Thyroid gland (tissue), 4 donors: ENCODE results near the gene GUK1.

Experiments used
- POLR2A ChIP-seq, 2 donors: fragments of 450-650 bp; IDR thresholded peaks; one replicate each; pipeline ENCODE4 v1.6.1; 2017; ENCODE audit warnings: antibody characterized with exemption in 2 of 2, mild to moderate bottlenecking in 2 of 2, moderate library complexity in 1 of 2
- TF ChIP-seq, protein P1 (sequence below), 6 experiments: fragments of 200-600 bp in 3 of 6; fragments of 450-650 bp in 3 of 6; sonication (generic) in 3 of 6; IDR thresholded peaks; one replicate each; pipeline ENCODE4 v1.5.1; 2016 to 2019; ENCODE audit warnings: antibody characterized with exemption in 6 of 6, mild to moderate bottlenecking in 2 of 6, inconsistent platforms in 1 of 6, moderate library complexity in 1 of 6

DNA sequence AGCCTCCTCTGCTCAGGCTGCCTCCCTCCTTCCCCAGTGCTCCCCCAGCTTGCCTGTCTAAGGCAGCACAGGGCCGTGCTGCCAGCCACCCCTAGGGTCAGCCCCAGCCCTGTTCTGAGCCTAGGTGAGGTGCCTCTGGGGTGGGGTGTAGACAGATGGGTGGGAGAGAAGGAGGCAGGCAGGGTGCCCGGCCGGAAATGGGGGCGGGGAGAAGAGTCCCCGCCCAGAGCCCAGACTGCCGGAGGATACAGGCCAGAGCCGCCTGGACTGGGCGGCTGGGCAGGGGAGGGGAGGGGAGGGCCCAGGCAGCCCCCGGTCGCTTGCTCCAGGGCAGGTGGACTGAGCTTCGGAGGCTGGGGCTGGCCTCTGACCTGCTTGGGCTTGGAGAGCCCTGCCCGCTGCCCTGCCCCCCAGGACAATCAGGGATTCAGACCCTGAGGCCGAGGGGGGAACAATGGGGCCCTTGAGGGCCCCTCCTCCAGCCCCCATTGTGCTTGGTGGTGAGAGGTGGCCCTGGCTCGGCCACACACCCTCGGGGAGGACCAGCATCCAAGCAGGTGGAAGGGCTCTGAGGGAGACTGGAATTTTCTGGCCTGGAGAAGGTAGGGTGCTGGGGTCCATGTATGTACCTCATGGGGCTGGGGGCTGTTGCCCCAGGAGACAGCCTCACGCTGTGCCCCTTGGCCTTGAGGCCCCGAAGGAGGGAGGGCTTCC lies 9.5 kb downstream of the GUK1 start, which contains the start of gene GJC2:
- no peak for TF ChIP-seq POLR2A (IDR thresholded peaks at IDR 0.05)
- TF ChIP-seq, protein P1, sequence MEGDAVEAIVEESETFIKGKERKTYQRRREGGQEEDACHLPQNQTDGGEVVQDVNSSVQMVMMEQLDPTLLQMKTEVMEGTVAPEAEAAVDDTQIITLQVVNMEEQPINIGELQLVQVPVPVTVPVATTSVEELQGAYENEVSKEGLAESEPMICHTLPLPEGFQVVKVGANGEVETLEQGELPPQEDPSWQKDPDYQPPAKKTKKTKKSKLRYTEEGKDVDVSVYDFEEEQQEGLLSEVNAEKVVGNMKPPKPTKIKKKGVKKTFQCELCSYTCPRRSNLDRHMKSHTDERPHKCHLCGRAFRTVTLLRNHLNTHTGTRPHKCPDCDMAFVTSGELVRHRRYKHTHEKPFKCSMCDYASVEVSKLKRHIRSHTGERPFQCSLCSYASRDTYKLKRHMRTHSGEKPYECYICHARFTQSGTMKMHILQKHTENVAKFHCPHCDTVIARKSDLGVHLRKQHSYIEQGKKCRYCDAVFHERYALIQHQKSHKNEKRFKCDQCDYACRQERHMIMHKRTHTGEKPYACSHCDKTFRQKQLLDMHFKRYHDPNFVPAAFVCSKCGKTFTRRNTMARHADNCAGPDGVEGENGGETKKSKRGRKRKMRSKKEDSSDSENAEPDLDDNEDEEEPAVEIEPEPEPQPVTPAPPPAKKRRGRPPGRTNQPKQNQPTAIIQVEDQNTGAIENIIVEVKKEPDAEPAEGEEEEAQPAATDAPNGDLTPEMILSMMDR (IDR thresholded peaks at IDR 0.05) = no peak
